ENCODE data around the gene PML. TPM values are rescaled to one million over a fixed set of nuclear protein-coding genes. Genes with fewer than 3 reads are reported as not detected.
A peak's percentile ranks its signal among the peaks of the same experiment; 100 is the strongest.

Gene PML
- total RNA-seq, 1 donor from 2014 or later = 234 TPM

DNA sequence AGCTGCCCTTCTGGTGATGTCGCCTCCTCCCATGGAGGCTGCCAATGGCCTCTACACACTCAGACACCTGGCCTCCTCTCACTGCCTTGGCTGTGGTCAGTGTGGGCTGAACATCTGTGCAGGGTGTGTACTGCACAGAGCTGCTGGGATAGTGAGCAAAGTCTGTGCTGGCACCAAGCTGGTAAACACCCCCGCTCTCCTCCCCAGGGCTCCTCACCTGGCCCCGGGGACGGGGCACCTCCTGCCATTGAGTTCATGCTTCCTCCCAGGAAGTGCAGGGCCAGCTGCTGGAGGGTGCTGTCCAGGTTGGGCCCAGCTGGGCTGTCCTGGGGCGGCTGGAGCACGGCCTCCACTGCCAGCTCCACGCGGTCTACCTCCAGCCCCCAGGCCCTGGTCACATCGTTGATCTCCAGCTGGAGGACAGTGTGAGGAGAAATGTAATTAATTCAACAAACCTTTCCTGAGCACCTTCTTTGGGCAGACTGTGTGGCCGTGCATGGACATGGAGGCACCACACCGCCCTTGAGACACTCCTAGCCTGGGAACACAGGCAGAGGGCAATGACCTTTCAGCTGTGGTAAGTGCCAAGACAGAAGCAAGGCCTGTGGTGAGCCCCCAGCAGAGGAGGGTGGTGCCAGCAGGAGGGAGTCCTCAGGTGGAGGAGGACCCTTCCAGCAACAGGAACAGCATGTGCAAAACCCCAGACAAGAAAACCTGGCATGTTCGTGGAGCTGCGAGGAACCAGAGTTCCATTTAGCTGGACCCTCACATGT is 9.2 kb upstream of the PML start:
- peak; percentile 44 for DNase-seq (ENCODE audit: low read depth)

DNA sequence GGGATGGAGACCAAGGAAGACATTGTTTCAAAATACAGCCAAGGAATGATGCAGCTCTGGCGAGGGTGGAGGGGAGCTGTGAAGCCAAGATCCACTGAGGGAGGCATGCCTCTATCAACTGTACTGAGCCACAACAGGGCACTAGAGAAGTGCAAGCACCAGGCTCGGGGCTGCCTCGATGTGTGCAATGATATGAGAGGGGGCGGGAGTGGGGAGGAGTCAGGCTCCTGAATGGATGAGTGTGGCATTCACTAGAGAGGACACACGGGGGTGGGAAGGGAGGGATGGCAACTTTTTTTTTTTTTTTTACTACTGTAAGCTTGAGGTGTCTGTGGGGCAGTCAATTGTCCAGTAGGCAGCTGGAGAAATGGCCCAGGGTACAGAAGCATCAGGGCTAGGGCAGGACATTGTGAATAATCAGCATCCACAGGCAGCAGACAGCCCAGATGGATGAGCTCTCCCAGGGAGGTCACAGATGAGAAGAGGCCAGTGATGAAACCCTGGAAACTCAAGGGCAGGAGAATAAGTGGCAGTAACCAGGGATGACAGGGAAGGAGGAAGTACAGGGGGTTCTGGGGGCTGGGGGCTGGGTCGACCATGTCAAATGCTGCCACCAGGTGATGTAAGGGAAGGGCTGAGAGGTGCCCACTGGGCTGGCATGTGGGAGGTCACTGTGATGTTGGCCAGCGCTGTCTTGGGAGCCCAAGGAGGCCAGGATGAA is 8.3 kb upstream of the PML start:
- DNase-seq (ENCODE audit: low read depth) = peak; percentile 62

DNA sequence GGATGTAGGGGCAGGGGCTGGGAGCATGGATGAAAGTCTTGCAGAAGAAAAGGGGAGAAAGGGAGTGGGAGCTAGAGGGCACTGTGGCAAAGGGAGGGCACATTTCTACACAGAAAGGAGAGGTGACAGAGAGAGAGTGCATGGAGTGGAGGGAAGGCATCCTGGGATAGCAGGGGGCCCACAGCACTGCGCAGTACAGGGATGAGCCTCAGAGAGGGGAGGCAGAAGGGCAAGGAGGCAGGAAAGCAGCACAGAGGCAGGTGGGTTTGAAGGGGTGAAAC is 7.8 kb upstream of the PML start:
- DNase-seq (ENCODE audit: low read depth) = no peak

DNA sequence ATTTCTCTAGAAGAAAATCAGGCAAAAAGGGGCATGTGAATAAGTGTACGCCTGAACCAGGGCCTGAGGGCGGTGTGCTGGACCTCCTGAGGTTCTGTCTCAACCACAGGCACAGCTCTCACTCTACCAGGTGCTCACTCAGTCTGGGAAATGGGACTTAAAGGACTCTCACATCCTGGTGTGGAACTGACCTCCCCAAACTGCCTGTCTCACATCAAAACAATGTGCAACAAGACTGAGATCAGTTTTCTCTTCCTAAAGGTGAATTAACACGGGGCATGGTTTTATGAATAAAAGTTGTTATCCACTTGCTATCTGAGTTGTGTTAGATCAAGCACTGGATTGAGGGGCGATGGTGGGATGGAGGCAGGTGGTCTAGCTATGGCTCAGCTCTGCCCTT is 7.3 kb upstream of the PML start:
- no peak for DNase-seq (ENCODE audit: low read depth)

DNA sequence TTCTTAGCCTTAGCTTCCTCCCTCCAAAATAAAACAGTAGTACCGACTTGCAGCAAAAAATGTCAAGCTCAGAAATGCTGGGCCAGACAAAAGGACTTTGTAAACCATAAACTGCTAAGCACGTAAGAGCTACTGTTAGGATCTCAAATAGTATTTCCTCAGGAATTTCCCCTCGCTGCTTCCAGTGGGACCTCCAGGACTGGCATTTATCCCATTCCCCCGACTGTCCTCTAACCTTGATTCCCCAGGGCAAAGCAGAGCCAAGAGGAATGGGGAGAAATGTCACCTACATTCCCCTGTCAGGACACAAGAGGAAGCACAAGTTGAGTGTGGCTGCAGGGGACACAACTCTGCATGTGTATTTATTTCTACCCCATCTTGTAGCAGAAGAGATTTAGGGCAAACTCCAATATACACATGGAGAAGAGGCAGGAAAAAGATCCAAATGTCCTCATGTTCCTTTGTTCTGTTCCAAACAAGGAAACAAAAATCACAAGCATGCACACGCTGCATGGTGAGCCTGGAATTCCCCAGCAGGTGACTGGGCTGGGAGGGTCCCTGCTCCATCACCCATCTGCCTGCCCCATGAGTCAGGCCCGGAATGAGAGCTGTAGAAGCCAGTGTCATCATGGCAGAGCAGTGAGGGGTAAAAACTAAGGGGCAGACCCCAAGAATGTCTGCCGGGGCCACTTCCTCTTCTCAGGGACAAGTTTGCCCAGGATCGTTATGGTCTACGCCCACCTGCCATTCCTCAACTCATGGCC is 6.7 kb upstream of the PML start:
- DNase-seq (ENCODE audit: low read depth) = peak; percentile 87

DNA sequence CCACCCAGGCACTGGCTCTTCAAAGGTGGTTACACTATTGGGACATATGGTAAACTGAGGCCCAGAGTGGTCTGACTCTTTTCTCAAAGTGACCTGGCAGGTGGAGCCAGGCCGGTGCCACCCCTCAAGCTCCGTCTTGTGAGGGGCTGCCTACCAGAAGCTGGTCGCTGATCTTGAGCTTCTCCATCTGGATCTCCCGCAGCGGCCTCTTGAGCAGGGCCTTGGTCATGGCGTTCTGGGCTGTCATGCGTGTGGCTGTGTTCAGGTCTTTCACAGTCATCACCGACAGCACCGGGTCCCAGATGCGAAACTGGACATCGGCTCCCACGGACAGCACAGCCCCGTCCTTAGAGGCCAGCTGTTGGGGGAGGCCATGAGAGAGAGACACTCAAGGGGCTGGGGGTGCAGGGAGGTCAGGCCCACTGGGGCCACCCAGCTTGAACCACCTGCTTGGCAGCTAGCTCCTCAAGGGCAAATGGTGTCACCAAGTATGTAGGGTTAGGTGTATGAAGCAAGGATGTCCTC is 6.0 kb upstream of the PML start:
- DNase-seq (ENCODE audit: low read depth) = no peak

DNA sequence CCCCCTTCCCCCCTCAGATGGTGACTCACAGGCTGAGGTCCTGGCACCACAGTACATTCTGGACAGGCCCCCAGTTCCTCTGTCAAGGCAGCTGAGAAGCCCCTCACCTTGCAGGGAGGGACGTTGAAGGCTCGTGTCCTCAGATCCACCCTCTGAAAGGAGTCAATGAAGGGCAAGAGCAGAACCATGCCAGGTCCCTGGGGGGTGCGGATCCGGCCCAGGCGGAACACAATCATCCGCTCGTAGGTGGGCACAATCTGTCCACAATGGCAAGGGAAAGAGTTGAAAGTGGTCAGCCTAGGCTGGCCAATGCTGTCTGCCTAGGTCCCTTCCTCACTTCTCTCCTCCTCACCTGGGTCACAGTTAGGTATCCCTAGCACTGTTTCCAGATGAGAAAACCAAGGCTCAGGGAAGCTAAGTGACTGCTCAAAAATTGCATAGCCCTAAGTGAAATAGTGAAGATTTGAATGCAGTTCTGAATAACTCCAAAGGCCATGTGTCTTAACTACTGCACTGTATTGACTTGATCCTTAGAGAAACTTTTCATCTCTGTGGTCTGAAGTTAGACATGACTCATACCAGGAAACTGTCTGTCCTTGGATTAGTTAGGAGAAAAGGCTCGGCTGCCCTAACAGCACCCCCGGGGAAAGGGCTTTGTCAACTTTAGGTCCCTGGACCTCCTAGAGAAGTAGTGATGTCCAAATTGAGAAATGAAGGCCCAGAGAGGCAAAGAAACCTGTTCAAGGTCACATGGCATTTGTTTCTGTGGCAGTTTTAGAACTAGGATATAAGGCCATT is 5.3 kb upstream of the PML start:
- peak; percentile 96 for DNase-seq (ENCODE audit: low read depth)

DNA sequence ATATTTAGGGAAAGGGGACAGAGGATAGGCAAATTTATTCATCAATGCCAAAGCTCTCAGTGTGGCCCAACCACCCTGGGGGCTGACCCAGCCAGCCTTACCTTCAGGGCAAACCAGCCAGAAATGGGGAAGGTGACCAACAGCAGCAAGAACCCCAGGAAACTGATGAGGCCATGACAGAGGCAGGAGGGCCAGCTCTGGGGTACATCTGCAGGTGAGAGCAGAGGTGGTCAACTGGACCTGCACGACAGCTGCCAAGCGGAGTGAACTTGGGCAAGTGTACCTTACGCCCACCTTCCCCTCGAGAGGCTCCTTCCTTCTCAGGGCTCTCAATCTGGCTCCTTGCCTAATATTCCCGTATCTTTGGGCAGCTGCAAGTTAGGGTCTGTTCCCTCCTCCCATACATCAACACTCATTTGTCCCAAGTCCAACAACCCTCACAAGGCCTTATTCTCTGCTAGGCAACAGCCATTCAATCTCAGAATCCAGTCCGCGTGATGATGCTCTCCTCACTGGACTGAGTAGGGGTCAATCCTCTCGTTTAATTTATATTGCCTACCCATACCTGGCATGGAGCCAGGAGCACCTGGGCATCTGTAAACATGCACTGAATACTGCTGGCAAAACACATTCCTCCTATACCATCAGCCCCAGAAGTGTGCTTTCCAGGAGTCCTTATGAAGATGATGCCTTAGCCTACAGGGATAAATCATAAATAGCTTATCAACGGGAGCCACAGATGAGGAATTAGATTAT is 4.1 kb upstream of the PML start:
- DNase-seq (ENCODE audit: low read depth) = no peak

DNA sequence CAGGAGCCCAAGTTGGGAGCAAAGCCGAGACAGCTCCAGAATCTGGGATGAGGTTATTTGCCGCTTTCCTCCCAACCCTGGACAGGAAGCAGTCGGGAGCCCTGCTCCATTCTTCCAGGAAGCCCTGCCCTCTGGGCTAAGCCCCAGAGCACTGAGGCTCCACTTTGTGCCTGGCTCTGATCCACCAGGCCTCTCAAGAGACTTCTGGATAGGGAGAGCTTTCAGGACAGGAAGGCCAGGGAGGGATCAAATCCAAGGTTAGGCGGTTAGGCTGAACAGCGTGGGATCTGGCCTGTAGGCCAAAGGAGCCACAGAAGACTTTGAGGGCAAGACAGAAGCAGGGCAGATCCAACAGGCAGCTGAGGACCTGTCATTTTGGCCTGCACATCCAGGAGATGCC is 3.3 kb upstream of the PML start:
- DNase-seq (ENCODE audit: low read depth) = no peak

DNA sequence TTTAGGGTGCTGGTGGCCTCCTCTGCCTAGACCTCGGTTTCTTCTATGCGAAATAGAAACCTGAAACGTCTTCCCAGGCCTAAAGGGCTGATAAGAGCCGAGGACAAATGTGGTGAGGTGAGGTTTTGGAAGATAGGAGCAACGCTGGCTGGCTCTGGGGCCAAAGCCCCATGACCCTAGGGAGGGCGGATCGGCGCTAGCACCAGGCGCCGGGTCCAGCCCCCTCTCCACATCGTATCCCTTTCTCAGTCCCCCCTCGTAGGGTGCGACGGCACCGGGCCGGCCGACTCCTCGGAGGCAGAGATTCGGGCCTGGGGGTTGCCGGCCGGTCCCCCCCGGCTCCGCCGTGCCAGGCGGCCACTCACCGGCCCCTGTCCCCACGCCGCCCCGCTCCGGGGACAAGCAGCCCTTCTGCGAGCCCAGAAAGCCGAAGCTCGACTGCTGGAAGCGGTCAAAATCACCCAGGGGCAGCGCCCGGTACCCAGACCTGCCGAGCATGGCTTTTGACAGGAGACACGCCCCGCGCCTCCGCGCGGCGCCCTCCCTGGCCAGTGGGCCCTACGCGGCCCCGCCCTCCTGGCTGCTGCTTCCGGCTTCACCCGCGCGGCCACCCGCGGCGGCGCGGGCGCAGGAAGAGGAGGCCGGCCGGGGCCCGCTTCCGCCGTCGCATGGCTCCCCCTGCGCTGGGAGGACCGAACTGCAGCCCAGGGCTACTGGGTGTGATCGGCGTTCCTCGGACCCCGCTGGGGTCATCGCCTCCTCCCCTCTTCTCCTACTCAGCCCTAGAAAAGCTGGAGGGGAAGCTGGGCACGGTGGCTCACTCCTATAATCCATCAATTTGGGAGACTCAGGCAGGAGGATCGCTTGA is 2.6 kb upstream of the PML start, which contains the start of gene STOML1:
TSS of gene STOML1 (minus strand) at position 570 of the 868 bp plus-strand sequence. CDS start at position 498, 72 bp downstream.
- DNase-seq (ENCODE audit: low read depth) = peak; percentile 79

DNA sequence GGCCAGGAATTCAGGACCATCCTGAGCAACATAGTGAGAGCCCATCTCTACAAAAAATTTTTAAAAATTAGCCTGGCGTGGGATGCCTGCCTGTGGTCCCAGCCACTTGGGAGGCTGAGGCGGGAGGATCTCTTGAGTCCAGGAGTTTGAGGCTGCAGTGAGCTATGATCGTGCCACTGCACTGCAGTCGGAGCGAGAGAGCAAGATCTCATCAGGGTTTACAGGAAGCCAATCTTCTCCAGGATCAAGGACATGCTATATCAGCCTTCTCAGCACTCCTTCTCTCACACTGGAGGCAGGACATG is 2.0 kb upstream of the PML start:
- no peak for DNase-seq (ENCODE audit: low read depth)

DNA sequence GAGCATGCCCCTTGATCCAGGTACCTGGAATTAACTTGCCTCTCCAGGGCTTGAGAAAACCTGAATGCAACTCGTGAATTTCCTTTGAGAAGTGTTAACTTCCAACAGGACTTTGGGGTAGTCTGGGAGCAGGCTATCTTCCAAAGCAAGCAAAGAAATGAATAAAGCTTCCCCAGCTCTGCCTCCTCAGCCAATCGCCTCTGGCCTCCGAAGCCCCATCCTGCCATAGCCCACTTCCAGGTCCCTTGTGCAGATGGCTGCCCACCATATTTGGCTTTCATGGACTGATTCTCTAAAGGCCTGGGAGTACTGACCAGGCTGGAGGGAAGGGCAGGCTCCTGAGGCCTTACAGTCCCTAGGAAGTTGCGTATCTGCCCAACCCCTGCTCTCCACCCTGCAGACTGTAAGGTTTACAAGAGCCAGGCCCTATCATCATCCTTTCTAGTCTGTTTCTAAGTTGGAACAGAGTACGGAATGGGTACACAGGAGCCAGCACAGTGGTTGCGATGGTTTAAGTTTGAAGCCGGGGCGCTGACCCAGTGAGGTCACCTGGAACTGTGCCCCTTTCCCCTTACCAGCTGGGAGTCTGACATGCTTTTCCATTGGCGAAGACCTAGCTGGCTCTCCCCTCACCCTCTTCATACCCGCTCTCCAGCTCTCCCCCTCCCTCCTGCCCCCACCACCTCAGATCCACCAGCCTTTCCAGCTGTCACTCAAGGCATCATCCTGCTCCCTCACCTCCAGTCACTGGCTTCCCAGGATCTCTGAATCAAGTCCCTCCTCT is 1.1 kb upstream of the PML start:
- DNase-seq (ENCODE audit: low read depth) = no peak

DNA sequence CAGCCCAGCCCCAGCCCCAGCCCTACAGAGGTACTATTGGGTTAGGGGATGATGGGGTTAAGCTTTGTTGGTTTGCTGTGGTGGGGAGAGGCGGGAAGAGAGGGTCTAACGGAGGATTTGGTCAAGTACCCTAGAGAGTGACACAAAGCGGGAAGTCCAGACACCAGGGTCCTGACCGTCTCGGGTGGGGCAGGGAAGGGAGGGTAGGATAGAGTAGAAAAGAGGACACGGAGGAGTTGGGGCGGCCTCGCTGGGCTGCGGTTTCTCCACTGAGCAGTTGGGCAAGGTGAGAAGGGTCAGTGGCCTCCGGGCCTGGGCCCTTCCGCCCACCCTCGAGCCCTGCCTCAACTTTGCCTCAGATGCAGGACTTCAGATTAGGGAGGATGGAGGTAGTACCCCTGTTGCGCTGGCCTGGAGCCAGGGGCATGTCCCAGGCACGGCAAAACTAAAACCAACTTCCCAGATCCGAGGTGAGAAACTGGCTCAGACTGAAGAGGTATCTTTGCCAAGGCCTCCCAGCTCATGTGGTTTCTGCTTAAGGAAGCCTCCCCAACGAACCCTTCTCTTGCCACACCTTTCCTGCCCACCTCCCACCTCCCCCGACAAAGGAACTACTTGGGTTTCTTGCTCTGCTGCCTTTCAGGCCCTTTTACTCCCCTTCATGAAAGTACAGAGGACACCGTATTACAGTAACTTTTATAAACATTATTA is 551 bp downstream of the PML start:
- peak; percentile 25 for DNase-seq (ENCODE audit: low read depth)

DNA sequence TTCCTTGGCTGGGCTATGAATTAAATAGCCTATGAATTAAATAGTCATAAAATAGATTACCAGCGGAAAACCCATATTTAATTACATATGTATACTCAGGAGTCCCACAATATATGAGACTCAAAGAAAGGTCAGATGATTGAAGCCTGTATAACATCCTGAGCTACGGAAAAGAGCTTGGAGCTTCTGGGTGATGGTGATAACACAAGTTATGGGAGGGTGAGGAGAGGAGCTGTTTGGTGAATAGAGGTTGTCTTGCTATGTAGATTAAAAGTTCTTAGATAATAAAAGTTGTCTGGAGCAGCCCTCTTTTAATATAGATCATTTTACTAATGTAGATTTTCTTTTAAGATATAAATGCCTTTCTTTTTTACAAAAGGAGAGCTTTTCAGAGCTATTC is 1.8 kb downstream of the PML start:
- DNase-seq (ENCODE audit: low read depth) = no peak

DNA sequence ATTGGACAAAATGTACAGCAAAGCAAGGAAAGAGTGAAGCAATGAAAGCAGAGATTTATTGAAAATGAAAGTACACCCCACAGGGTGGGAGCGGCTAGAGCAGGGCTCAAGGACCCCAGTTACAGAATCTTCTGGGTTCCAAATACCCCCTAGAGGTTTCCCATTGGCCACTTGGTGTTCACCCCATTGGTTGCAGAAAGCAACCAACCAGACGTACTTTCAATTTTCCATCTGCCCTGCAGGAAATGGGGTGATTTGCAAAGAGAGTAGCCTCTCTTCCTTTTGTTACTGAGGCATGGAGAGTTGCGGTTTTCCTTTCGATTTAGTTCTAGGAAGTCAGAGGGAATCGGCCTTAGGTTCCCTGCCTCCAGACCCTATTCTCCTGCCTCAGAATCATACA is 2.4 kb downstream of the PML start:
- DNase-seq (ENCODE audit: low read depth) = peak; percentile 36

DNA sequence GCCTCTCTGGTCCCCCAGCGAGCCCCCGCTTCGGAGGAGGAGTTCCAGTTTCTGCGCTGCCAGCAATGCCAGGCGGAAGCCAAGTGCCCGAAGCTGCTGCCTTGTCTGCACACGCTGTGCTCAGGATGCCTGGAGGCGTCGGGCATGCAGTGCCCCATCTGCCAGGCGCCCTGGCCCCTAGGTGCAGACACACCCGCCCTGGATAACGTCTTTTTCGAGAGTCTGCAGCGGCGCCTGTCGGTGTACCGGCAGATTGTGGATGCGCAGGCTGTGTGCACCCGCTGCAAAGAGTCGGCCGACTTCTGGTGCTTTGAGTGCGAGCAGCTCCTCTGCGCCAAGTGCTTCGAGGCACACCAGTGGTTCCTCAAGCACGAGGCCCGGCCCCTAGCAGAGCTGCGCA is 3.5 kb downstream of the PML start:
- no peak for DNase-seq (ENCODE audit: low read depth)

DNA sequence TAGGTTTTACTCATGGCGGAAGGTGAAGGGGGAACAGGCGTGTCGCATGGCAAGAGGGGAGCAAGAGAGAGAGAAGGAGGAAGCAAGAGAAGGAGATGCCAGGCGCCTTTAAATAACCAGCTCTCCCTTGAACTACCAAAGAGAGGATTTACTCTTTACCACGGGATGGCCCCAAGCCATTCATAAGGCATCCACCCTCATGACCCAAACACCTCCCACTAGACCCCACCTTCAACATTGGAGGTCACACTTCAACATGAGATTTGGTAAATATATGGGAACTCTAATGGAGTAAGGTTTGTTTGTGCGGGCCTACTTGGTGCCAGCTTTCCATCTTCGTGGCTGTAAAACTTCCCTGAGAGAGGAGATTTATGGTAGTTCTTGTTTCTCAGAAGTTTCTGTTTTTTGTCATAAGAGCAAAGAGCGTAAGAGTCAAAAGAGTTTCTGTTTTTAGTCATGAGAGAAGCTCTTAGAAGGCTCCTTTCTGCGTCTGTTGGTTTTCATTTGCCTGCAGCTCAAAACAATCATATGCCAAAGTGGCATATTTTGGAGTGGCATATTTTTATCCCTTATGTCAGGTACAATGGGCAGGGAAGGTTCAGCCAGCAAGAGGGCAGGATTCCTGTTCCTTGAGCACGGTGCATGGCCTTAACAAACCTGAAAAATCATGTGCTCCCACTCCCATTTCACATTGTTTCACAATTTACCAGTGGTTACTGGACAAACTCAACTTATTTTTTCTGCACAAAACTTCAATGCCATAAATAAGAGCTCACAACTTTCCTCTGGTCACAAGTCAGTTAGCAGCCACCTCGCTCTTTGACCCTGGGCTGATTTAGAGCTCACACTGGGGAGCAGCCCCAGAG is 12.5 kb downstream of the PML start:
- DNase-seq (ENCODE audit: low read depth) = no peak

Data from renal cortical epithelial cell (primary cell).